Measurements from ENCODE around the gene CRIM1.
"Not testable (repeated sequence)": the region's sequence is repeated elsewhere in the genome, so short reads cannot be mapped to it uniquely, and the experiment has no call there.

The CRIM1 gene, protein sequence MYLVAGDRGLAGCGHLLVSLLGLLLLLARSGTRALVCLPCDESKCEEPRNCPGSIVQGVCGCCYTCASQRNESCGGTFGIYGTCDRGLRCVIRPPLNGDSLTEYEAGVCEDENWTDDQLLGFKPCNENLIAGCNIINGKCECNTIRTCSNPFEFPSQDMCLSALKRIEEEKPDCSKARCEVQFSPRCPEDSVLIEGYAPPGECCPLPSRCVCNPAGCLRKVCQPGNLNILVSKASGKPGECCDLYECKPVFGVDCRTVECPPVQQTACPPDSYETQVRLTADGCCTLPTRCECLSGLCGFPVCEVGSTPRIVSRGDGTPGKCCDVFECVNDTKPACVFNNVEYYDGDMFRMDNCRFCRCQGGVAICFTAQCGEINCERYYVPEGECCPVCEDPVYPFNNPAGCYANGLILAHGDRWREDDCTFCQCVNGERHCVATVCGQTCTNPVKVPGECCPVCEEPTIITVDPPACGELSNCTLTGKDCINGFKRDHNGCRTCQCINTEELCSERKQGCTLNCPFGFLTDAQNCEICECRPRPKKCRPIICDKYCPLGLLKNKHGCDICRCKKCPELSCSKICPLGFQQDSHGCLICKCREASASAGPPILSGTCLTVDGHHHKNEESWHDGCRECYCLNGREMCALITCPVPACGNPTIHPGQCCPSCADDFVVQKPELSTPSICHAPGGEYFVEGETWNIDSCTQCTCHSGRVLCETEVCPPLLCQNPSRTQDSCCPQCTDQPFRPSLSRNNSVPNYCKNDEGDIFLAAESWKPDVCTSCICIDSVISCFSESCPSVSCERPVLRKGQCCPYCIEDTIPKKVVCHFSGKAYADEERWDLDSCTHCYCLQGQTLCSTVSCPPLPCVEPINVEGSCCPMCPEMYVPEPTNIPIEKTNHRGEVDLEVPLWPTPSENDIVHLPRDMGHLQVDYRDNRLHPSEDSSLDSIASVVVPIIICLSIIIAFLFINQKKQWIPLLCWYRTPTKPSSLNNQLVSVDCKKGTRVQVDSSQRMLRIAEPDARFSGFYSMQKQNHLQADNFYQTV

DNA sequence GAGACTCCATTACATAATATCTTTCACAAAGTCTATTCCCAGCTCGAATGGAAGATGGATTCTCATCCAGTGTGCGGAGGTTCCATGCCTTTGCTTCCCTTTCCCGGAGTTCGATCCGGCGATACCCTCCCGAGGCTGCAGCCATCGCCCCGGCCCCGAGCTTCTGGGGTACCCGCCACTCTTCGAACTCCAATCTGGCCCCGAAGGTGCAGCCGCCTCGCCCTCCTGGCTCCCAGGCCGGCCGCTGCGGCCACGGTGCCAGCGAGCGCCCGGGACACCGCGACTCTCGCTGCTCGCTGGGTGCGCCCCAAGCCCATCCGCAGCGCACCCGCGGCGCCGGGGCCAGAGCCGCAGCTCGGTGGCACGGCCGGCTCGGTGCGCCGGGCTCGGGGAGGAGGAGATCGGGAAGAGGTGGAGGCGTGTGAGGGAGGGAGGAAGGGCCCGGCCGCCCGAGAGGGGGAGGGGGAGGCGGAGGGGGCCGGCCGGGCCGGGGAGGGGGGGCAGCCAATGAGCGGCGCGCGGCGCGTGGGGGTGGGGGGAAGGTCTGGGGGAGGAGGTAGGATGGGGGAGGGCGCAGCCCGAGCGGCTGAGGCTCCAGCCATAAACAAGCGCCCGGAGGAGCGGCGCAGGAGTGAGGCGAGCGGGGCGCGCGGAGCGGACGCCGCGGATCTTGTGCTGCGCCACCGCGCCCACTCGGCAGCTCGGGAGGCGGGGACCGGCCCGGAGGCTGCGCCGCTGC lies at the start of gene CRIM1:
CRIM1 (plus strand) TSS at position 628 of the 739 bp plus-strand sequence. CDS start 515 bp downstream, outside the sequence.
- FAIRE-seq, result no peak

DNA sequence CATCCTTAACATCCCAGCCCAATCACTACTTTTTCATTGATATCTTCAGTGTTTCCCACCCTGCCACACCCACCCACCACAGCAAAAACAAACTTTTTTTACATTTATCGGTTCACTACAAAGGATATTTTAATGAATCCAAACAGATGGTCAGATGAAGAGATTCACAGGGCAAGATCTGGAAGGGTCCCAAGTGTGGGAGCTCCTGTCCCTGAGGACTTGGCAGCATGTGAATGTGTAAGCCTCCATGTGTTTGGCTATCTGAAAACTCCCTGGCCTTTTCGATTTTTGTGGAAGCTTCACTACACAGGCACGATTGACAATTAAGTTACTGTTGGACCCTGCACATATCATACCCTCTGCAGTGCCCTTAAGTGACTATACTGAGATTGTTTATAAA lies 48.1 kb upstream of the CRIM1 start:
- no peak for FAIRE-seq

DNA sequence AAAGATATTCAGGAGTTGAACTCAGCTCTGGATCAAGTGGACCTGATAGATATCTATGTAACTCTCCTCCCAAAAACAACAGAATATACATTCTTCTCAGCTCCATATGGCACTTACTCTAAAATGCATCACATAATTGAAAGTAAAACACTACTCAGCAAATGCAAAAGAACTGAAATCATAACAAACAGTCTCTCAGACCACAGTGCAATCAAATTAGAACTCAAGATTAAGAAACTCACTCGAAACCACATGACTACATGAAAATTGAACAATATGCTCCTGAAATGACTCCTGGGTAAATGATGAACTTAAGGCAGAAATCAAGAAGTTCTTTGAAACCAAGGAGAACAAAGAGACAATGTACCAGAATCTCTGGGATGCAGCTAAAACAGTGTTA lies 45.1 kb upstream of the CRIM1 start:
- FAIRE-seq, result not testable (repeated sequence)

DNA sequence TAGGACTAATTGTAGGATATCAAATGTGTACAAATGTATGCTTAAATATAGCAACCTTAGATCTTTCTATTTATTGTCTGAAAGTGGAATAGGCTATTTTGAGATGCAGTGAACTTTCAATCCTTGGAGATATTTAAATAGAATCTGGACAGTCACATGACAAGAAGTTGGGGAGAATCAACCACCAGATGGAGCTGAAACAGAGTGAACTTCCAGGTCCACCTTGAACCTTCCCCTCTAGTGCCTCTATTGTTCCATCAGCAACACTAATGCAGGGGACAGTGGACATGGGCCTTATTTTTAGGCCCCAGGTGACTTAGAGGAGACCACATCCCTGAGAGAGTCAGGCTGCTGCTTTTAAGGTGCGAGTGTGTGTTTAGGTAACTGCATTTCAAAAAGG lies 37.0 kb upstream of the CRIM1 start:
- no peak for FAIRE-seq

DNA sequence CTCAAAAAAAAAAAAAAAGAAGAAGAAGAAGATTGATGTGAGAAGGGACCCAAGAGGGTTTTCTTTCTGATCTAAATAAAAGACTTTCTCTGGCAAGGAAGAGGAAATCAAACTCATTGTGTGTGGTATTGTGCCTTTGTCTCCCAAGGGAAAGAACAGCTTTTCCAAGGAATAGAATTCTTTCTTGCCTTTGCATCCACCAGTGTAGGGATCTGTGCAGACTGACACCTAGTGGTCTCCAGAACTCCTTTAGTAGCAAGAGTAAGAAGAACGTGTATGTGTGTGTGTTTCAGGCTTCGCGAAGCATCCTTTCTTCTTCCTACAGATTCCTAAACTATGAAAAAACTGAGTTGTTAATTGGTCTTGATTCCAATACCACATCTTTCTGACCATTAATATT lies 33.5 kb upstream of the CRIM1 start:
- FAIRE-seq, result peak; percentile 61

DNA sequence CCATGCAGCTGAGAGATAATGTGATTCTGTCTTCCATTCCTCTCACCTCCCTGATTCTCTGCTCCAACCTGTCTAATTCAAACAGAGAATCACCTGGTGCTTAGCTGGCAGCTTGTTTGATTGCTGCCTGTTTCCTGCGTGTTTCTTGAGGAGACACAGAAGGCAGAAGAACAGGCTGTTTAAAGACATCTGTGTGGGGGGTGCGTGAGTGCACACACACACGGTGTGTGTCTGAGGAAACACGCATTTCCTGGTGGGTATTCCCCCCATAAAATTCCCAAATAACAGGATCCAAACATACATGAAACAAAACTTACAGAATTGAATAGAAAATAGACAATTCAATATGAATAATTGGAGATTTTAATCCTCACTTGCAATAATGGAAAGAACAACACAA lies 29.3 kb upstream of the CRIM1 start:
- FAIRE-seq, result no peak

DNA sequence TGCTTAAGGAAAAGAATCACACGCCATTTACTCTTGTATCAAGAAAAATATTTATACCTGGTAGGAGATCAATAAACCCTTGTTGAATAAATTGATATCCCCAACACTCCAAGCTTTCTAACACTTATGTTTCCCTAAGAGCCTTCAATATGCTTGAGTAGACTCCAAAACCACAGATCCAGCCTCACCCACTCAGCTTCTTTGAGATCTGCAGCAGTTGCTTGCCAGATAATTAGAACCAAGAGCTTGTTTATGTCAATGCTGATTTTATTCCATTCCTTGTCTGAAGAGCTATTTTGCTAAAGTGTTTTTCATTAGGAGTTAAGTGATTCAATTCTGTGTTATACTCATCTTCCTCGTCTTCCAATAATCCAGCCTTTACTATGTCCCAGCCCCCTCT lies 26.3 kb upstream of the CRIM1 start:
- FAIRE-seq, result no peak

DNA sequence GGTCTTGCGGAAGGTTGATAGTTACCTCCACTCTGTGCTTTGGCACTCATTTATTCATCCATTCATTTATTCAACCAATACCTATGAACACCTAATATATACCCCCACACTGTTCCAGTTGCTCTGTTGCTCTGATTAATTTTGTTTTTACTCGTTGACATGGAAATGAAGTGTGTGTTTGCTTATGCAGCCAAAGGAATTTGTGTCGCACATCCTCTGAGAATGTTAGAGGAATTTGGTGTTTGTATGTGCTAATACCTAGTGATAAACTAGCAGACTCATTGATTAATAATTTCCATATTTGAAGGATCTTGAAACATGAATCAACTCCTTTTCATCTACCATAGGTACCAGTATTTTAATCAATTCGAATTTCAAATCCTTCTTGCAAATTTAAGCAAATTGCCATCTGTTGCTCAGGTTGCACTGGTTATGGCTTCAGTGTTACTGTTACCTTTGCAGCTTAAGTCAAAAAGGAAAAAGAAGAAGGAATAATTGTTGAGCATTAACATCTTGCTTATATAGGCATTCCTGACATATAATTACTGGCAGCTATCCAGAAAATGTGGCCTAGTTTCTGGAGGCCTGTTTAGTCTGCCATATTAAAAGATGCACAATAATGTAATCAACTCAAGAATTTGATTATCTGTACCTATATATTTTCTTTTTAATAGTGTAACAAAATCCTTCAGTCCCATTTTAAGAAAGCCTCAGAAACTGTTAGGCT lies 25.7 kb upstream of the CRIM1 start:
- FAIRE-seq, result no peak

DNA sequence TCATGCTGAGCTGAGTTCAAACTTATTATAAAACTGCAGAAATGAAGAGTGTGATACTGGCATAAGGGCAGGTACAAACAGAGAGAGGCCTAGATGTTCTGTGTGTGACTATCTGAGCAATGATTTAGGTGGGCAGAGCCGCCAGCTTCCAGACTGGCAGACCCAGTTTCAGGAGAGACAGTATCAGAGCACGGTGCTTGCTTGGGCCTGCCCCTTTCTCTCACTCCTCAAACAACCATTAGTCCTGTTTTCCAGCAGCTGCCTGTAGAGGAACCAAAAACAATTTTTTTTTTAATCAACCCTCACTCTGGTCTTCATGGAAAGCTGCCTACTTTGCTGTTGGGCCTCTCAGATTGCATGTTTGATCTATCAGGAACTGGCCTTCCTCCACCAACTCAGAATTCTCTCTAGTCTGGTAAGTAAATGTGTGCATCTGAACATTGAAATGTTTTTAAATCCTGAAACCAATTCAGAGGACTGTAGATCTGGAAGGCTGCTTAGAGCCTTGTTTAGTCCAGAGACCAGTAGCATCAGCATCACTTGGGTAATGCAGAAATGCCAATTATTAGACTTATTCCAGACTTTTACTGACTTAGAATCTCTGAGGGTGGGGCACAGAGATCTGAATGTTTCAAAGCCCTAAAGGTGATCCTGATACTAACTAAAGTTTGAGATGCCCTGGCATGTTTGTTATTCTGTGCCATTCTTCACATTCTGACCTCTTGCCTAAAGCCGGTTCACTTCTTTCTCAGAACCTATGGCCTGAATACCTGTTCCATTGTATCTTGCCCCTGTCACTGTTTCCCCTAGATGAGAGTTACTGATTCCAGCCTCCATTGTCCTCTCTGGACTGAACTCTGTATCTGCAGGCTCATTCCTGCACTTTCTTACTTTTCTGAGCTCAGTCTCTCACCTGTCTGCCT lies 24.8 kb upstream of the CRIM1 start:
- FAIRE-seq, result no peak

DNA sequence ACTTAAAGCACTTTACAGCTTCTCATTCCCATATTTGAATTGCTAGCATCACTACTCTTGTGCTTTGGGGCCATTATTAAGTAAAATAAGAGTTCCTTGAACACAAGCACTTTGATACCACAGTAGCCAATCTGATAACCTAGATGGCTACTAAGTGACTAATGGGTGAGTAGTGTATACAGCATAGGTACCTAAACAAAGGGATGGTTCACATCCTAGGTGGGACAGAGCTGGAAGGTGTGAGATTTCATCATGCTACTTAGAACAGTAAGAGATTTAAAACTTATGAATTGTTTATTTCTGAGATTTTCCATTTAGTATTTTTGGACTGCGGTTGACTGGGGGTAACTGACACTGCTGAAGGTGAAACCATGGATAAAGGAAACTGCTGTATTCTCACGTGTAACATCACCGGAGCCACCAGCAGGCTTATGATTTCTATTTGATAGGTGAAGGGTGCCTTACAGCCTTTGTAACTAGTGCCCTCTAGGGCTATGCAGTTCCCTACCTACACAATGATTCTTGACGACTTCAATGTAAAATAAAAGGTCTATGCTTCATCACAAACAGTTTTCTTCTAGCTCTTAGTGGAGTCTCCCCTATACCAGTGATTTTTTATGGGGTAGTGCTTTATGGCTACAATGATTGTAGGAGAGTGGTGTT lies 22.1 kb upstream of the CRIM1 start:
- FAIRE-seq, result no peak

DNA sequence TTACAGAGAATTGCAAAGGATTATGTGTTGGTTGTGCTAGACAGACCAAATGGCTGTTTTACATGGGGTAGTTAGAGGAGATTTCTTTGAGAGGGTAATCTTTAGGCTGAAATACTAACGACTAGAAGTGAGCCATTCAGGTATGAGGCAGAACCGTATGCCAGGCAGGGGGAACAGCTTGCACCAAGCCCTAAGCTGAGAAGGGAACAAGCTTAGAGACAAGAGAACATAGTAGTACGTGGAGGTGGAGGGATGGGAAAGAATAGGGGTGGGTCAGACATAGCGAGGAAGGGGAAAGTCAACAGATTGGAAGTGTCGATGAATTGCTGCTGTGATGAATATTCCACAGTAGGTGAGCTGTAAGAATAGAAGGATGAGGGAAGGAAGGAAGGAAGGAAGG lies 20.0 kb upstream of the CRIM1 start:
- FAIRE-seq, result no peak

DNA sequence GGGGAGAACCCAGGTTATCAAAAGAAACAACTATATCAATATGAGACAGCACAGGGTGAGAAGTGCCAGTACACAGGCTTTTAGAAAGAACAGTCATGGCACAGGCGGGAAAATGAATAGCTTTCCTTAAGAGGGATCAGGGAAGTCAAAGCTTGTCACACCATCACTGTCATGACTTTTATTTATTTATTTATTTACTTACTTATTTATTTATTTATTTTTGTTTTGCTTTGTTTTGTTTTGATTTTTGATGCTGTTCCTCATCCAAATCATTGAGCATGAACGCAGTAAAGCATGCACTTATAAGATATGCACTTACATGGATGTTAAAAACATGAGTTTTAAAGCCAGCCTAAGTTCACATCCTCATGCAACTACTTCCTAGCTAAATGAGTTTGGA lies 19.3 kb upstream of the CRIM1 start:
- no peak for FAIRE-seq

DNA sequence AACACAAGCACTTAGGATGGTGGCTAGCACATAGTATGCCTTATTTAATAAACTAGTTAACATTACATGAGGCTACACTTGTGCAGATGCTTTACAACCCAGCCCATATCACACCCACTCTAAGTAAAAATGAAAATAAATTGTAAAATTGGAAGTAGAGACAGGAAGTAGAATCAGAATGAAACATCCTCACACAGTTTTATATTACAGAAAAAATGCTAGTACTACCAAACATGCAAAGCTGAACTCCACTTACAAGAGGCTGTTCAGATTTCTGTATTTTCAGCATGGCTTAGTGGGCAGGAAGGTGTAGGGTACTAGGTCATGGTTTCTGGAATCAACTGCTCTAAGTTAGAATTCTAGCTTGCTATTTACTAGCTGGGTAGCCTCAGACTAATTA lies 18.2 kb upstream of the CRIM1 start:
- no peak for FAIRE-seq

DNA sequence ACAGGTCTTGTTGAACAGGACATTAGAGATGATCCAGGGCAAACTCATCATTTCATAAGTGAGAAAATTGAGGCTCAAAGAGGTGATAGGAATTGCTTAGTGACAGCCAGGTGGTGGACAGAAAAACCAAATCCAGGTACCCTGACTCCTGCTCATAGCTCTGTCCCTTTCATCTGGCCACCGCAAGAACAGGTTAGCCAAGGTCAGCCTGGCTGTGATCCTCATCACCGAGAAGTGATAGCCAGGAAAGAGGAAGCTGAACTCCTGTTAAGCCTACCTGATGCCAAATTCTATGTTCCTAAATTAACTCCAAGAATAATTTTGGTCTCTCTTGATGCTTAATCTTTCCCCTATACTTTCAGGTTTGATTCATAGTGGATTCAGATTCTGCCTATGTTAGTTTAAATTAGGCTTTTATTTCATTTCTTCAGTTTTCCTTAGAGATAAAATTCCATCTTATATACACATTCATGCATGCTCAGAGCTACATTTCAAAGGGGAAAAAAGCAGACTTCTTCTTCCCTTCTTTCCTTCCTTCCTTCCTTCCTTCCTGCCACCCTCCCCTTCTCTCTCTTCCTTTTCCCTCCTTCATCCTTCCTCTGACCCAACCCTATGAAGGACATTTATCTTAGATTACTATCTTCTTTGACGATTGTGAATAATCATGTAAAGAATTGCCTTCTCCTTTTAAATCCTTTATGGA lies 17.3 kb upstream of the CRIM1 start:
- FAIRE-seq, result no peak

DNA sequence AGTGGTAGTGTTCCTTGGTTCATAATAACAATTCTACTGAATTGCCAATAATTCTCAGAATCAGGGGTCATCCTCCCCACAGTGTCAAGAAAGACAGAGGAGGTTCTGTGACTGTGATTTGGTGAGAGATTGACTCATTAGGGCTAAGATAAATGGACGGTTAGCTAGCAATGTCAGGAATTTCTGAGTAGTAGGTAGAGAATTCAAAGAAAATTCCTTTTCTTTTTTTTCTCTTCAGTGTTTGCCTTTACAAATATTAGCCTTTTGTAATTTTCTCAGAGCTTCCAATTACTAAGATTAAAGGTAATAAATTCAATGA lies 16.8 kb upstream of the CRIM1 start:
- FAIRE-seq, result no peak

DNA sequence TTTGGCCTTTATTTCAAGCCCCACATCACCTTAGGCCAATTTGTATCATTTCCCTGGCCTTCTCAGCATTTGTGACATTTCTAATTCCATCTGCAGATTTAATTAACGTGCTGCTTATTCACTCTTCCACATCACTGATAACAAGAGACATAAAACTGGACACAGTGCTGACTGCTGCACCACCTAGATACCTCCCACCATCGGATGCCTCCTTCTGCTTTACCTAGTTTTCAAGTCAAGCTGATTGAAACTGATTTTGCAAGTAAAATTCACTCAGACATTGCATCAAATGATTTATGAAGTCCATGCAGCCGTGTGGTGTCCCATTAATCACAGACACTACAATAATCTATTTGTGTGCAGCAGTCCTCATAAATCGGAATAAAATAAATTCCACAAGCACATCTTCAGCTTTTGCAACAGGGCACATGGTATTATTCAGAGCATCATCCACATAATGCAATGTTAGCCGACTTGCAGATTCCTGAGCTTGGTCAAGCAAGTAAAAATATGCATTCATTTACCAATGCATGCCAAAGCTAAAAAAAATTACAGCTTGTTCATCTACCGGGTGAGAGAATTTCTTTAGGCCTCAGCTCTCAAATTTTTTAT lies 15.9 kb upstream of the CRIM1 start:
- no peak for FAIRE-seq

DNA sequence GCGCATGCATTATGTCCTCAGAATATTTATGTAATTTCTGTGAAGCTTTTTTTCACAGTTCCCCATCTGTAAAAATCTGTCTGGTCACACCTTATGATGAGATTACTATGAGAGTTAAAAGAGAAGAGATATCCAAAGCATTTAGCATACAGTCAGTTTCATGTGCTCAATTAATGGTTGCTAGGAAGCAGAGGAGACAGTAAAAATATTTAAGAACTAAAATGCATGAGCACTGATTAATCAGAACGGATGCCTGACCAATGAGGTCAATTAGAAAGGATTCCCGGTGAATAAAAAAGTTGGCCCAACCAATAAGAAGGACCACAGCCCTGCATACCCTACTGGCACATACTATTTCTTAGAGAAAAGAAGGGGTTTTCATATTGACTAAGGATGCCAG lies 12.0 kb upstream of the CRIM1 start:
- FAIRE-seq, result no peak

DNA sequence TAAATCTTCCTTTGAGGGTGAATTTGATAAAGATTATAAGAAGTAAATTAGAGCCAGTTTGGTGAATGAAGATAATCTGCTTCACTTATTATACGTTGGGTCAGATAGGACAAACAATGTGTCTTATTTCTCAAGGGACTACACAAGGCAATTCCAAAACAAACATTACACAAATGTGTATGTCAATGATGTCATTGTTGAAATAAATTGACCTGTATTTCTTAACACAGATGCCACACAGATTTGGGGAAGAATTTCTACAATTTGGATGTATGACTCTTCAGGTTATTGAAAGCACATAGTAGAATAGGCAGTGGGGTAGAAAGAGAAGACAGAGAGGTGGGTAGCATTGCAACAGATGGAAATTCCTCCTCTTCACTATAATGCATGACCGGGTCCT lies 6.9 kb upstream of the CRIM1 start:
- FAIRE-seq, result no peak

DNA sequence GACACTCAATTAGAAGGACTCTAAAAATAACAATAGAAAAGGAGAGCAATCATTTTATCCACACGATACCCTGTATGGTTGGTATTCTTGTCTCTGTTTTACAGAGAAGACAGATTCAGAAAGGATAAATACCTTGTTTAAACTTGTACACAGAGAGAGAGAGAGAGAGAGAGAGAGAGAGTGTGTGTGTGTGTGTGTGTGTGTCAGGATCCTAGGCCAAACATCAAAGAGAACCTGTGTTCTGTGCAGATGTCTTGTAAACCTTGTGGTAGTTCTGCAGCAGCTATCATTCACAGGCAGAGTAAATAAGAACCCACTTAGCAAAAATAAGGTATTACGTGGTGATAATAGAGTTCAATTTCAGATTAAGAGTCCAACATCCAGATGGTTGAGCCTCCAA lies 4.3 kb upstream of the CRIM1 start:
- no peak for FAIRE-seq
